Measurements from ENCODE around the gene IQGAP2.

Gene IQGAP2

GRCh38 chr5:76608833-76609232 lies 205.7 kb downstream of the IQGAP2 start:
- peak; percentile 50 for DNase-seq (ENCODE audit: low spot score)

- no peak for DNase-seq (ENCODE audit: low spot score)
Measured at GRCh38 chr5:76610196-76610595, 207.1 kb downstream of the IQGAP2 start.

- no peak for DNase-seq (ENCODE audit: low spot score)
Measured at GRCh38 chr5:76612942-76613341, 209.9 kb downstream of the IQGAP2 start.

GRCh38 chr5:76615759-76616158 lies 212.7 kb downstream of the IQGAP2 start:
- DNase-seq (ENCODE audit: low spot score): no peak

- DNase-seq (ENCODE audit: low spot score): no peak
Measured at GRCh38 chr5:76616206-76616605, 213.1 kb downstream of the IQGAP2 start.

- DNase-seq (ENCODE audit: low spot score): no peak
Measured at GRCh38 chr5:76617229-76617628, 214.1 kb downstream of the IQGAP2 start.

- no peak for DNase-seq (ENCODE audit: low spot score)
Measured at GRCh38 chr5:76617675-76618074, 214.6 kb downstream of the IQGAP2 start.

- no peak for DNase-seq (ENCODE audit: low spot score)
Measured at GRCh38 chr5:76620166-76620565, 217.1 kb downstream of the IQGAP2 start.

- no peak for DNase-seq (ENCODE audit: low spot score)
Measured at GRCh38 chr5:76622076-76622475, 219.0 kb downstream of the IQGAP2 start.

GRCh38 chr5:76622973-76623596 lies 220.0 kb downstream of the IQGAP2 start, which contains the start of gene F2RL2:
F2RL2 (minus strand) TSS chr5:76623403; CDS start chr5:76623230, 173 bp downstream.
- no peak for DNase-seq (ENCODE audit: low spot score)

- DNase-seq (ENCODE audit: low spot score): no peak
Measured at GRCh38 chr5:76625087-76625815, 222.2 kb downstream of the IQGAP2 start.

- DNase-seq (ENCODE audit: low spot score): no peak
Measured at GRCh38 chr5:76626738-76627137, 223.7 kb downstream of the IQGAP2 start.

GRCh38 chr5:76634661-76635060 lies 231.6 kb downstream of the IQGAP2 start:
- no peak for DNase-seq (ENCODE audit: low spot score)

GRCh38 chr5:76637490-76637889 lies 234.4 kb downstream of the IQGAP2 start:
- no peak for DNase-seq (ENCODE audit: low spot score)

GRCh38 chr5:76638479-76638878 lies 235.4 kb downstream of the IQGAP2 start:
- no peak for DNase-seq (ENCODE audit: low spot score)

- peak; percentile 75 for DNase-seq (ENCODE audit: low spot score)
Measured at GRCh38 chr5:76641514-76642120, 238.5 kb downstream of the IQGAP2 start.

GRCh38 chr5:76642390-76643040 lies 239.4 kb downstream of the IQGAP2 start:
- DNase-seq (ENCODE audit: low spot score): no peak

GRCh38 chr5:76643371-76643770 lies 240.3 kb downstream of the IQGAP2 start:
- no peak for DNase-seq (ENCODE audit: low spot score)

GRCh38 chr5:76649140-76649539 lies 246.1 kb downstream of the IQGAP2 start:
- no peak for DNase-seq (ENCODE audit: low spot score)

GRCh38 chr5:76652809-76653414 lies 249.8 kb downstream of the IQGAP2 start:
- no peak for DNase-seq (ENCODE audit: low spot score)

GRCh38 chr5:76657091-76657490 lies 254.0 kb downstream of the IQGAP2 start:
- no peak for DNase-seq (ENCODE audit: low spot score)

GRCh38 chr5:76657683-76658311 lies 254.7 kb downstream of the IQGAP2 start:
- no peak for DNase-seq (ENCODE audit: low spot score)

Data from NAMALWA (cell line).